SH-SY5Y (cell line): Measurements from ENCODE around the gene RPRD1B.

Experiments
- GATA2 ChIP-seq: IDR thresholded peaks from 2 replicates; pipeline ENCODE4 v1.6.1; 2011; ENCODE audit warnings: mild to moderate bottlenecking, low read depth, low read length
- GATA3 ChIP-seq: IDR thresholded peaks from 2 replicates; pipeline ENCODE4 v1.6.1; 2011; ENCODE audit warnings: low read depth, mild to moderate bottlenecking, low read length, moderate library complexity

The RPRD1B gene

GRCh38 chr20:38065764-38066375 lies 32.3 kb downstream of the RPRD1B start:
- TF ChIP-seq GATA2 (no peak), GATA3 (no peak)

GRCh38 chr20:38066969-38067716 lies 33.6 kb downstream of the RPRD1B start:
- TF ChIP-seq GATA2 (no peak), GATA3 (no peak)

- TF ChIP-seq GATA3 (peak; percentile 96), GATA2 (peak; percentile 98)
These were observed 34.3 kb downstream of the RPRD1B start for GRCh38 chr20:38067717-38068365.

- TF ChIP-seq GATA3: no peak
- no peak for TF ChIP-seq GATA2
These were observed 39.4 kb downstream of the RPRD1B start for GRCh38 chr20:38072898-38073297.

GRCh38 chr20:38073307-38074071 lies 39.9 kb downstream of the RPRD1B start:
- no peak for TF ChIP-seq GATA2
- no peak for TF ChIP-seq GATA3

GRCh38 chr20:38075161-38075998 lies 41.8 kb downstream of the RPRD1B start:
- TF ChIP-seq GATA3 (no peak), GATA2 (no peak)

- no peak for TF ChIP-seq GATA2
- no peak for TF ChIP-seq GATA3
These were observed 43.0 kb downstream of the RPRD1B start for GRCh38 chr20:38076548-38076947.

GRCh38 chr20:38078084-38078483 lies 44.5 kb downstream of the RPRD1B start:
- TF ChIP-seq GATA3: no peak
- TF ChIP-seq GATA2: no peak

- TF ChIP-seq GATA3 (no peak), GATA2 (no peak)
These were observed 45.8 kb downstream of the RPRD1B start for GRCh38 chr20:38079353-38079752.

- TF ChIP-seq GATA3 (no peak), GATA2 (no peak)
These were observed 48.0 kb downstream of the RPRD1B start for GRCh38 chr20:38081575-38081974.

GRCh38 chr20:38082894-38083293 lies 49.3 kb downstream of the RPRD1B start:
- TF ChIP-seq GATA2 (no peak), GATA3 (no peak)

GRCh38 chr20:38083338-38084048 lies 49.9 kb downstream of the RPRD1B start:
- TF ChIP-seq GATA3 (no peak), GATA2 (no peak)
